ENCODE results near the gene KAZN.

GRCh38 chr1:14599183-14599791 is 802 bp downstream of the KAZN start:
- no peak for TF ChIP-seq CTCF (IDR thresholded peaks at IDR 0.05; ENCODE audit: low read length)
- TF ChIP-seq EZH2 (IDR thresholded peaks at IDR 0.05; ENCODE audit: borderline replicate concordance, low read length), result no peak
